HFFc6 (cell line): ENCODE results near the gene NHSL1. TPM values are rescaled to one million over a fixed set of nuclear protein-coding genes. Genes with fewer than 3 reads are reported as not detected.
"Not testable (repeated sequence)": the region's sequence is repeated elsewhere in the genome, so short reads cannot be mapped to it uniquely, and the experiment has no call there.

Experiments
- DNase-seq: peaks from one replicate; pipeline ENCODE4 v3.0.0-alpha.2; 2018
- H3K27ac Mint-ChIP-seq: 2 replicates; pipeline ENCODE4 v1.8.0; 2020; ENCODE audit warnings: mild to moderate bottlenecking, mixed read lengths
- H3K27me3 Mint-ChIP-seq: 2 replicates; pipeline ENCODE4 v1.8.0; 2021; ENCODE audit warnings: mild to moderate bottlenecking, moderate library complexity, mixed read lengths; ENCODE audit not compliant: insufficient read depth
- H3K36me3 Mint-ChIP-seq: 2 replicates; pipeline ENCODE4 v1.8.0; 2021; ENCODE audit warnings: low read depth, mixed read lengths
- H3K4me1 Mint-ChIP-seq: 2 replicates; pipeline ENCODE4 v1.8.0; 2020; ENCODE audit warnings: low read depth, mixed read lengths
- H3K4me3 Mint-ChIP-seq: 2 replicates; pipeline ENCODE4 v1.8.0; 2020; ENCODE audit warnings: mild to moderate bottlenecking, moderate library complexity, mixed read lengths
- H3K9me3 Mint-ChIP-seq: 2 replicates; pipeline ENCODE4 v1.8.0; 2020; ENCODE audit warnings: mild to moderate bottlenecking, mixed read lengths
- total RNA-seq, 6 experiments: library from RNA; stranded (reverse); fragmentation: NEBNext Ultra II Directional; extraction: Animal tissue kit (Norgen Biotek cat#: 25700); gene quantifications; 2 replicates in 1 of 6; 3 replicates in 5 of 6; pipeline ENCODE4 v1.2.3, GENCODE V29; 2021
- TF ChIP-seq, protein P1 (sequence below): fragments of 200-600 bp; sonication (generic); IDR thresholded peaks from 2 replicates; pipeline ENCODE4 v1.5.0; 2021; ENCODE audit warnings: antibody characterized with exemption, mild to moderate bottlenecking

NHSL1 gene
- total RNA-seq, 6 experiments from 2014 or later, result 4.4 to 12.3 (median 10.1) TPM

DNA sequence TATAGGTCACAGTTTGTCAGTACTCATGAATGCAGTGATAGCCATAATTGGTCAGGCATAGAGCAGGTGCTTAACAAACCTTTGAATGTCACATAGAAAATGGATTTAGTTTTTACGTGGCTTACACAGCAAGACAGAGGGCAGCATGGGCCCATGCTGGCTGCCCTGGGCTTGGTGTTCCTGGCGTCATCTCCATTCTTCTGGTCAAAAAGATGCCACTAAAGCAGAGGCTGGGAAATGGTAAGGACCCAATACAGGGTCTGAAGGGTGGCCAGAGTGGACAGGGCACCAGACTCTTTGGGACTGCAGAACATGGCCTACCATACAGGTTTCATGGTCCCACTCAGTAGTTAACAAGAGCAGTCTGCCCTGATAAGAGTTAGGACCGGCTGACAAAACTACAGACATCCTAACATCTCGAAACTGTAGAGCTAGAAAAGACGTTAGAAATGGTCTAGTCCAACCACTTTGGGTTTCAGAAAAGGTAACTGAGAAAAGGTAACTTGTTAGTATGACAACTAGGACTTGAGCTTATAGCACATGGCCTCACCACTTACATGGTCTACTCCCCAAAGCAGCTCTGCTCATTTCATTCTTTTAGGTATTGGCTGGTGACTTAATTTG is 72.7 kb downstream of the NHSL1 start:
- Mint-ChIP-seq H3K9me3 (no peaks in the 10 kb centered on the region), H3K4me1 (peaks cover 12% of the 10 kb centered on the region), H3K36me3 (no peaks in the 10 kb centered on the region), H3K4me3 (no peak overlapping the region), H3K27ac (no peak overlapping the region), H3K27me3 (no peaks in the 10 kb centered on the region; the same call in 1 of the 2 replicates)
- TF ChIP-seq, protein P1, sequence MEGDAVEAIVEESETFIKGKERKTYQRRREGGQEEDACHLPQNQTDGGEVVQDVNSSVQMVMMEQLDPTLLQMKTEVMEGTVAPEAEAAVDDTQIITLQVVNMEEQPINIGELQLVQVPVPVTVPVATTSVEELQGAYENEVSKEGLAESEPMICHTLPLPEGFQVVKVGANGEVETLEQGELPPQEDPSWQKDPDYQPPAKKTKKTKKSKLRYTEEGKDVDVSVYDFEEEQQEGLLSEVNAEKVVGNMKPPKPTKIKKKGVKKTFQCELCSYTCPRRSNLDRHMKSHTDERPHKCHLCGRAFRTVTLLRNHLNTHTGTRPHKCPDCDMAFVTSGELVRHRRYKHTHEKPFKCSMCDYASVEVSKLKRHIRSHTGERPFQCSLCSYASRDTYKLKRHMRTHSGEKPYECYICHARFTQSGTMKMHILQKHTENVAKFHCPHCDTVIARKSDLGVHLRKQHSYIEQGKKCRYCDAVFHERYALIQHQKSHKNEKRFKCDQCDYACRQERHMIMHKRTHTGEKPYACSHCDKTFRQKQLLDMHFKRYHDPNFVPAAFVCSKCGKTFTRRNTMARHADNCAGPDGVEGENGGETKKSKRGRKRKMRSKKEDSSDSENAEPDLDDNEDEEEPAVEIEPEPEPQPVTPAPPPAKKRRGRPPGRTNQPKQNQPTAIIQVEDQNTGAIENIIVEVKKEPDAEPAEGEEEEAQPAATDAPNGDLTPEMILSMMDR, result no peak
- DNase-seq, result no peak

DNA sequence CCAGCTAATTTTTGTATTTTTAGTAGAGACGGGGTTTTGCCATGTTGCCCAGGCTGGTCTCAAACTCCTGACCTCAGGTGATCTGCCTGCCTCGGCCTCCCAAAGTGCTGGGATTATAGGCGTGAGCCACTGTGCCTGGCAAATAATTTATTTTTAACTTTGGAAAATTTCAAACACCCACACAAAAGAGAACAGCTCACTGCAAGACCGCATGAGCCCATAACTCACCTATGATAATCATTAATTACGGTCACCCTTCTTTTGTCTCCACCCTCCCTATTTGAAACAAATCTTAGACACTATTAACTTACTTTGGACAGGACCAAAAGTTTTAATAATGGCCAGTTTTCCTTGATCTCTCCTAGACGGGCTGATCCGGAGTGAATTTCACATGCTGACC is 74.0 kb downstream of the NHSL1 start:
- DNase-seq, H3K36me3 Mint-ChIP-seq, H3K27me3 Mint-ChIP-seq, H3K4me3 Mint-ChIP-seq, H3K27ac Mint-ChIP-seq, H3K9me3 Mint-ChIP-seq: not testable (repeated sequence)
- peaks cover 12% of the 10 kb centered on the region for H3K4me1 Mint-ChIP-seq

DNA sequence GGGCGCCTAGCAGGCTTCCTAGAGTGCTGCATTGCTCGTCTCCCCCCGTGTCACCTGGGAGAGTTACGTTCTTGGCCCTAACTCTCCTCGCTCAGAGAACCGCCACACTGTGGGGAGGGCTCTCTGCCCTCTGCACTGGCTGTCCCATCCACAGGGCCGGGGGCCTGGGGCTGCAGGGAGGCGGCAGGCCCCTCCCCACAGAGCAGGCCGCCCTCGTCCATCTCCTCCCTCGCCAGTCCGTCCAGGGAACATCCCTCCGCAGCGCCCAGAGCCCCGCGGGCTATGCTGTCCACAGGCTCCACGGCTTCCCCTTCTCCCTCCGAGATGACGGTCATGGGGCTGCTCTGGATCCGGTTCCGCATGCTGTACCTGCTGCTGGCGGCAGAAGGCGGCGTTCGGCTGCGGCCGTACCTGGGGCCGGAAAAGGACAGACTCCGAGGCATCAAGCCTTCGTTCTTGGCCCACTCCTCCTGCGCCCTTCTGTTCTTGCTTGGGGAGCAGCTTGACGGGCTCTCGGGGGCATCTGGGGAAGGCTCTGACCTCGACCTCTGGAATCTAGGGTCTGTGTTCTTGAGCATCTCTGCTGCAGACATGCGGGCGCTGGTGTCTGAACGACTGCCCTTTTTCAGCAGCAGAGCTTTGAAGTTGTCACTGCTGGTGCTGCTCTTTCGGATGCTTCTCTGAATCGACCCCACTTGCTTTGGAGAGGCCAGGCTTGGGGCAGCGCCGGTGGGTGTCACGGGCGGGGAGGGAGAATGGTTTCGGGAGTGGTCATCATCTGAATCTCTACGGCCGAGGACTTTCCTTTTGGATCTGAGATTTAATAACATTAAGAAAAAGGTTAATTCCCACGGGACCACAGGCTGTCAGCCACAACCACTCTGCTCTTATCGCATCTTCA is 75.0 kb downstream of the NHSL1 start:
- no peak for DNase-seq
- Mint-ChIP-seq H3K27me3 (no peaks in the 10 kb centered on the region; the same call in 1 of the 2 replicates), H3K4me3 (no peak overlapping the region), H3K36me3 (no peaks in the 10 kb centered on the region), H3K9me3 (no peaks in the 10 kb centered on the region), H3K27ac (no peak overlapping the region), H3K4me1 (peaks cover 9% of the 10 kb centered on the region)
- TF ChIP-seq, protein P1, result no peak

GRCh38 chr6:138422861-138423260 is 76.4 kb downstream of the NHSL1 start:
- H3K9me3 Mint-ChIP-seq, result no peaks in the 10 kb centered on the region
- no peak overlapping the region for H3K4me3 Mint-ChIP-seq
- DNase-seq, result no peak
- TF ChIP-seq, protein P1, result no peak
- no peak overlapping the region for H3K27ac Mint-ChIP-seq
- H3K4me1 Mint-ChIP-seq, result peaks cover 8% of the 10 kb centered on the region
- H3K27me3 Mint-ChIP-seq, result no peaks in the 10 kb centered on the region; the same call in 1 of the 2 replicates
- no peaks in the 10 kb centered on the region for H3K36me3 Mint-ChIP-seq

DNA sequence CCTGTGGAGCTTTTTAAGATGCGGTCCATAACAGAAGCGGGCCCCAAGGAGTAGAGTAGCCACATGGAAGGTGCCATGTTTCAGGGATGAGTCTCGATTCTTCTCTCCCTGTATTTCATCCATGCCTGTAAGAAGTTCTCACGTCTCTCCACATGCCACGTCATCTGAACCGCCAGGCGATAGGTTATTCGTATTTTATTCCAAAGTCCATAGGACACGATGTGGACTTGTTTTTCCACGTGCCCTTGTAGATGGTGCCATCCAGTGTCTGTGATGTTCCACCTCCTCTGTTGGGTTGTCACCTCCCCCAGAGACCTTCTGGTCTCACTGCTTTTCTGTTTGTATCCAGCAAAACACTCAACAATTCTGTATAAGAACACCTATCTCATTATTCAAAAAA is 77.7 kb downstream of the NHSL1 start:
- H3K9me3 Mint-ChIP-seq, result no peaks in the 10 kb centered on the region
- H3K36me3 Mint-ChIP-seq, result no peaks in the 10 kb centered on the region
- no peaks in the 10 kb centered on the region; the same call in 1 of the 2 replicates for H3K27me3 Mint-ChIP-seq

More for the DNA sequence above, 77.7 kb downstream of the NHSL1 start:
- DNase-seq, result no peak
- TF ChIP-seq, protein P1, result no peak
- no peak overlapping the region for H3K27ac Mint-ChIP-seq
- H3K4me1 Mint-ChIP-seq, result peaks cover 8% of the 10 kb centered on the region
- H3K4me3 Mint-ChIP-seq, result no peak overlapping the region
